PFSK-1 (cell line): ENCODE results near the gene UBE2O.

Experiments used
- POLR2AphosphoS5 ChIP-seq: IDR thresholded peaks from 2 replicates; pipeline ENCODE4 v1.6.1; 2012; ENCODE audit warnings: low read depth, mild to moderate bottlenecking, control low read depth, low read length, moderate library complexity
- SIN3A ChIP-seq: IDR thresholded peaks from 2 replicates; pipeline ENCODE4 v1.6.1; 2012; ENCODE audit warnings: mild to moderate bottlenecking, low read length, moderate library complexity, borderline replicate concordance; ENCODE audit not compliant: insufficient read depth
- TAF1 ChIP-seq: IDR thresholded peaks from 2 replicates; pipeline ENCODE4 v1.6.1; 2012; ENCODE audit warnings: low read length, control low read depth, borderline replicate concordance; ENCODE audit not compliant: insufficient read depth
- TF ChIP-seq, protein P1 (sequence below), 2 experiments: IDR thresholded peaks; 2 replicates each; pipeline versions ENCODE4 v1.6.1 to v1.8.0; 2011 to 2012; ENCODE audit warnings: low read depth in 2 of 2, low read length in 2 of 2, control low read depth in 1 of 2, inconsistent platforms in 1 of 2, mild to moderate bottlenecking in 1 of 2, moderate library complexity in 1 of 2; ENCODE audit not compliant: insufficient read depth in 1 of 2

DNA sequence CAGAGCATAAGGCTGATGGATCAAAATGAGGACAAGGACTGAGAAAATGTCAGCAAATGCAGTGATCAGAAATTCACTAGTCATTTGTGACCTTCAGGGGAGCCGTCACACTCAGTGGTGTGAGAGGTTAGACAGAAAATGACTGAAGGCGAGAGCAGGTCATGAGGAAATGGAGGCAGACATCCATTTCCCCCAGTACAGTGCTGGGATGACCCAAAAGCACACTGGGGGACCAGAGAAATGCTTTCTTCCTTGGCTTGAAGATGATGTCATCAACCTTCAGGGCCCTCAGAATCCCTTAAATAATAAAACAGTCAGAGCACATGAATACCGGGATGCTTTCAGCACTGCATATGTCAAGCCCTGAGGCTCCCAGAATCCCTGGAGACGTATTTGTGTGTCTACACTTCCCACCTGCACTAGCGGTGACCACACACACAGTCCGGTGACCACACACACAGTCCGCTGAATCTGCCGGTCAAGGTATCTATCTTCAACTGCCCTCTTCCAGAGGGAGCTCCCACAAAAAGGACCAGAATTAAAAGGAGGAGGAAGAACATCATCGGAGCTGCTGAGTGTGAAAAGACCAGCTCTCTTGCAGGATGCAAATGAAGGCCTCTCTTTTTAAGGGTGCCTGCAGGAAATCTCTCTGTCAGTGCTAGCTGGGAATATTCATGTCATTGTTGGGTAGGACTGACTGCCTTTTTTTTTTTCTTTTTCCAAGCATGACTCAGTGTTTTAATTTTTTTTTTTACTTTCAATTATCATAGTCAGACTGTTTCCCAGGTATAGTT, 8.2 kb downstream of the UBE2O start:
- TF ChIP-seq, protein P1, sequence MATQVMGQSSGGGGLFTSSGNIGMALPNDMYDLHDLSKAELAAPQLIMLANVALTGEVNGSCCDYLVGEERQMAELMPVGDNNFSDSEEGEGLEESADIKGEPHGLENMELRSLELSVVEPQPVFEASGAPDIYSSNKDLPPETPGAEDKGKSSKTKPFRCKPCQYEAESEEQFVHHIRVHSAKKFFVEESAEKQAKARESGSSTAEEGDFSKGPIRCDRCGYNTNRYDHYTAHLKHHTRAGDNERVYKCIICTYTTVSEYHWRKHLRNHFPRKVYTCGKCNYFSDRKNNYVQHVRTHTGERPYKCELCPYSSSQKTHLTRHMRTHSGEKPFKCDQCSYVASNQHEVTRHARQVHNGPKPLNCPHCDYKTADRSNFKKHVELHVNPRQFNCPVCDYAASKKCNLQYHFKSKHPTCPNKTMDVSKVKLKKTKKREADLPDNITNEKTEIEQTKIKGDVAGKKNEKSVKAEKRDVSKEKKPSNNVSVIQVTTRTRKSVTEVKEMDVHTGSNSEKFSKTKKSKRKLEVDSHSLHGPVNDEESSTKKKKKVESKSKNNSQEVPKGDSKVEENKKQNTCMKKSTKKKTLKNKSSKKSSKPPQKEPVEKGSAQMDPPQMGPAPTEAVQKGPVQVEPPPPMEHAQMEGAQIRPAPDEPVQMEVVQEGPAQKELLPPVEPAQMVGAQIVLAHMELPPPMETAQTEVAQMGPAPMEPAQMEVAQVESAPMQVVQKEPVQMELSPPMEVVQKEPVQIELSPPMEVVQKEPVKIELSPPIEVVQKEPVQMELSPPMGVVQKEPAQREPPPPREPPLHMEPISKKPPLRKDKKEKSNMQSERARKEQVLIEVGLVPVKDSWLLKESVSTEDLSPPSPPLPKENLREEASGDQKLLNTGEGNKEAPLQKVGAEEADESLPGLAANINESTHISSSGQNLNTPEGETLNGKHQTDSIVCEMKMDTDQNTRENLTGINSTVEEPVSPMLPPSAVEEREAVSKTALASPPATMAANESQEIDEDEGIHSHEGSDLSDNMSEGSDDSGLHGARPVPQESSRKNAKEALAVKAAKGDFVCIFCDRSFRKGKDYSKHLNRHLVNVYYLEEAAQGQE (IDR thresholded peaks at IDR 0.05; ENCODE audit: insufficient read depth in 1 of 2, low read depth in 2 of 2, low read length in 2 of 2), result no peak
- no peak for TF ChIP-seq POLR2AphosphoS5
- TF ChIP-seq SIN3A, result no peak
- TF ChIP-seq TAF1, result no peak
